ENCODE data around the gene ANGEL2. TPM values are rescaled to one million over a fixed set of nuclear protein-coding genes. Genes with fewer than 3 reads are reported as not detected.
A peak's percentile ranks its signal among the peaks of the same experiment; 100 is the strongest.

The ANGEL2 gene
- total and polyA plus RNA-seq, 11 donors: 9.2 to 26.6 (median 14.5) TPM

- peak overlapping the region in 4 of 12 donors; percentile 52 to 65 (median 59) for H3K4me3 ChIP-seq
- intact Hi-C loops (cut with DNase I): no loop called here
- no peak overlapping the region for H3K27ac ChIP-seq
- TF ChIP-seq POLR2A (IDR thresholded peaks at IDR 0.05) (no peak), CTCF (IDR thresholded peaks at IDR 0.05) (no peak)
- H3K9me3 ChIP-seq: no peaks in the 10 kb centered on the region
- ATAC-seq (no peak), DNase-seq (no peak)
- peaks cover 0 to 22% (median 5%) of the 10 kb centered on the region in 12 donors for H3K4me1 ChIP-seq
- H3K36me3 ChIP-seq: no peaks in the 10 kb centered on the region
- H3K27me3 ChIP-seq: peaks cover 0 to 25% (median 7%) of the 10 kb centered on the region in 9 donors
- WGBS, 4 donors: 47 to 59% (median 53%) methylated on average over 4 of the region's 4 CpGs
These were observed 63.6 kb downstream of the ANGEL2 start for GRCh38 chr1:212951947-212952640.

- ATAC-seq (peak in 1 of 4 donors; percentile 38), DNase-seq (peak in 1 of 5 donors; percentile 66)
- intact Hi-C loops (cut with DNase I): no loop called here
- TF ChIP-seq CTCF (IDR thresholded peaks at IDR 0.05): no peak
- no peak for TF ChIP-seq POLR2A (IDR thresholded peaks at IDR 0.05)
- Histone ChIP-seq H3K27ac (no peak overlapping the region), H3K27me3 (peaks cover 0 to 25% (median 7%) of the 10 kb centered on the region in 9 donors), H3K36me3 (no peaks in the 10 kb centered on the region), H3K9me3 (no peaks in the 10 kb centered on the region), H3K4me3 (peak overlapping the region; percentile 33 to 65 (median 54)), H3K4me1 (peaks cover 0 to 22% (median 5%) of the 10 kb centered on the region in 12 donors)
- WGBS, 4 donors: 5 to 18% (median 6%) methylated on average over 15 to 72 of the region's 72 CpGs
These were observed 64.3 kb downstream of the ANGEL2 start for GRCh38 chr1:212951126-212951946.

- no peaks in the 10 kb centered on the region for H3K9me3 ChIP-seq
- peak in 1 of 2 donors; percentile 36 for TF ChIP-seq POLR2A (IDR thresholded peaks at IDR 0.05)
- no peak for TF ChIP-seq CTCF (IDR thresholded peaks at IDR 0.05)
- peaks cover 0 to 22% (median 5%) of the 10 kb centered on the region in 12 donors for H3K4me1 ChIP-seq
- H3K4me3 ChIP-seq: peak within 1 kb of the TSS; percentile 33 to 65 (median 54)
- intact Hi-C loops (cut with DNase I): no loop called here
- WGBS, 4 donors: 0 to 2% (median 1%) methylated on average over 36 to 61 of the region's 61 CpGs
- H3K27ac ChIP-seq: no peak within 1 kb of the TSS
- peaks cover 0 to 25% (median 7%) of the 10 kb centered on the region in 9 donors for H3K27me3 ChIP-seq
- H3K36me3 ChIP-seq: no peaks in the 10 kb centered on the region
- peak; percentile 83 to 90 (median 86) for DNase-seq
- ATAC-seq: peak; percentile 94 to 99 (median 98)
These were observed 65.2 kb downstream of the ANGEL2 start, which contains the start of gene VASH2 for GRCh38 chr1:212950243-212951125. Gene VASH2 (plus strand): TSS chr1:212950541. CDS start chr1:212951543, 1,002 bp downstream.

Measured in heart left ventricle (tissue), 16 donors.